GM19035 (cell line): ENCODE data around the gene MPRIP.

Source experiments
- ATAC-seq: cut with Tn5 transposase; IDR thresholded peaks from one replicate; pipeline ENCODE4 v1.9.1; 2021; ENCODE audit not compliant: unreplicated experiment

Gene MPRIP

GRCh38 chr17:17084941-17085340 lies 42.7 kb downstream of the MPRIP start:
- ATAC-seq, result no peak

GRCh38 chr17:17086585-17086984 lies 44.3 kb downstream of the MPRIP start:
- no peak for ATAC-seq

GRCh38 chr17:17087424-17088015 lies 45.3 kb downstream of the MPRIP start:
- no peak for ATAC-seq

DNA sequence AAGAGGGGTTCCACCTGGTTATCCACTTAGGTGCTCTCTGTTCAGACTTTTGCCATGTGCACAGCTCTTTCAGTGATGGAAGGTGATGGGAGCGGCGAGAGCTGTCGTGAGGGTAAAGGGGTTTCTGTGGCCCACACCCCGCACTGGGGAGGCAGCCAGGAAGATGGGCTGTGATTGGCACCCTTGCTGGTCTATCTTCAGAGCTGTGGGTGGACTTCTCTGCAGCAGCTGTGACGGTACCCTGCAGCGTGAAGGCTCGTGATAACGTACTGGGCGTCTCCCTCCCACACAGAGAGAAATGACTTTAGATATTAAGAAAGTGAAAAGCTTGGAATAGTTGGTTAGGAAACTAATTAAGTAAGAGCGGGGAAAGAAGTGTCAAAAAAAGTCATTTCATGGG lies 45.8 kb downstream of the MPRIP start:
- no peak for ATAC-seq

DNA sequence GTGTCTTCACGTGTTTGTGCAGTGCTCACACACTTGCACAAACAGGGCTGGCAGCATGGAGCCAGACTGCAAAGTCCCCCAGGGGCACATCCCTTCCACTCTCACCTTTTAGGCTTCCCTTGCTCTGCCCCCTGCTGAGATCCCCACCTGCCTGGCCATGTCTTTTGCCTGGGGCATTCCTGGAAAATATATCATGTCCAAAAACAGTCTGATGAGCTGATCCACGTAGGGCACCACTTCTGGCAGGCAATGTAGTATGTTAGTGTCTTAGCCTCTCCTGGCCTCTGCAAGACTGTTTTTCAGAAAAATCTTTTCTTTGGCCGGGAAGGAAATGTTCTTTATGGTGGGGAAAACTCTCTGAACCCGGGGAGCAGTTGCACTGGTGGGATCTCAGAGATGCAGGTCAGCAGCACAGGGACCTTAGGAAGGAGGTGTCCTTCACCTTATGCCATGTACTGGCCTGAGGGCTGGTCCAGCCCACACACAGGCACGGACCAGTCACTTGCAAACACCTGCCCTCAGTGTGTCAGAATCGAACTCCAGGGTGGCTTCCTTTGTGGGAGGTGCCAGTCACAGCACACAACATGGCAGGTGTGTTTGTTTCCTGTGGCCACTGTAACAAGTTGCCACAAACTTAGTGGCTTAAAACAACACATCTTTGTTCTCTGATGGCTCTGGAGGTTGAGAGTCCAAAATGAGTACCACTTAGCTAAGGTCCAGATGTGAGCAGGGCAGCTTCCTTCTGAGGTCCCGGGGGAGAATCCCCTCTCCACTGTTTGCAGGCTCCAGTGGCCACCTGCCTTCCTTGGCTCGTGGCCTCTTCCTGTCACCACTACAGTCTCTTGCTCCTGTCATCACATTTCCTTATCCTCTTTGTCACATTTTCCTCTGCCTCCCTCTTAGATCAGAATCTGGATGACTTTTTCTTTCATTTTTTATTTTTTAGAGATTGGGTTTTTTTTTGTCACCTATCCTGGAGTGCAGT lies 46.6 kb downstream of the MPRIP start:
- ATAC-seq, result no peak

GRCh38 chr17:17089796-17090641 lies 47.8 kb downstream of the MPRIP start:
- ATAC-seq, result no peak

DNA sequence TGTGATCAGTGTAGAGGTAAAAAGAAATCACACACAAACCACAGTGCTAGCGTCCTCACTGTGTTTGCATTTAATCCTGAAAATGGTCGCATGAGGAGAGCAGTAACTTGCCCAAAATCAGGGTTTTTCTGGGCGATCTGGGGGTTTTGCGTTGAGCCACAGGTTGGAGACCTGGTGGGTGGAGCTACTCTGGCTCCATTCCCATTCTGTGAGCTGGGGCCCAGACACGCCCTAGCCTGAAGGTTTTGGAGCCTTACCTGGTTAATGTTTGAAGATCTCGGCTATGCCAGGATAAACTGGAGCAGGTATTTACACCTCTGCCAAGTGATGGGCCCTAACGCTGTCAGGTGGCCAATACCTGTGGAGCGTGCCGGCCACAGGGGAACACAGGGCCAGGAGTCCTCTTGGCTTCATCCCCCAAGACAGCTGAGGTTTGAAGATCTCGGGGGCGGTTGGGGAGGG lies 48.4 kb downstream of the MPRIP start:
- no peak for ATAC-seq

DNA sequence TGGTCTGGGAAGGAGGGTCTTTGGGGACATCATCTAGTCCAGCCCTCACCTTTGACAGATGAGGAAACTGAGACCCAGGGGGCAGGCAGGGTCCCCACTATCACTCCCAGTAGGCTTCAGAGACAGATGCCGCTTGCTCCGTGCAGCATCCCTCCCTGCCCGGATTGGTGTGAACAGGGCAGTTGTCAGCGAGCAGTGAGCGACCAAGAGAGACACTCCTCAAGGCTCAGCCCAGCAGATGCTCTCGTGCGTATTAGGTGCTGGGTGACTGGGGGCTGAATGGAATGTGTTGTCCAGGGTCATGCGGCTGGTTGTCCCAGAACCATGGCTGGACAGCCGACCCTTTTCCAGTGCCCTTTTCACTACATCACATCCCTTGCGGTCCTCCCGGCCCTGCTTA lies 49.0 kb downstream of the MPRIP start:
- ATAC-seq, result no peak

GRCh38 chr17:17091856-17092756 lies 49.8 kb downstream of the MPRIP start:
- ATAC-seq, result no peak

DNA sequence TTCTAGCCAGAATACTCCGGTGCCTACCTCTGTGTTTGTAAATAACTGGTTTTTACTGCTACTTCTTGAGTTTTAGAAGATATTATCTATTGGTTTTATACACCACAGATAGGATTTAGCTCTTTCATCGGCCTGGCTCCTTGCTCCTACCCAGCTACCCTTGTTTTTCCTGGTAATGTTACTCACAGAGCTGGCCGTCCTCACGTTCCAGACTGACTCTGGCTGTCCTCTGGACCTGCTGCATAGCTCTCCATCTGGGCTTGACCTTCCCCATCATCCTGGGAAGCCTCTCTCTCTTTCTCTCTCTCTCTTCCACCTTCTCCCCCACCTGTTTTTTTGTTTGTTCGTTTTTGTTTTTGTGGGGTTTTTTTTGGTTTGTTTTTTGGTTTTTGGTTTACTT lies 51.5 kb downstream of the MPRIP start:
- no peak for ATAC-seq

DNA sequence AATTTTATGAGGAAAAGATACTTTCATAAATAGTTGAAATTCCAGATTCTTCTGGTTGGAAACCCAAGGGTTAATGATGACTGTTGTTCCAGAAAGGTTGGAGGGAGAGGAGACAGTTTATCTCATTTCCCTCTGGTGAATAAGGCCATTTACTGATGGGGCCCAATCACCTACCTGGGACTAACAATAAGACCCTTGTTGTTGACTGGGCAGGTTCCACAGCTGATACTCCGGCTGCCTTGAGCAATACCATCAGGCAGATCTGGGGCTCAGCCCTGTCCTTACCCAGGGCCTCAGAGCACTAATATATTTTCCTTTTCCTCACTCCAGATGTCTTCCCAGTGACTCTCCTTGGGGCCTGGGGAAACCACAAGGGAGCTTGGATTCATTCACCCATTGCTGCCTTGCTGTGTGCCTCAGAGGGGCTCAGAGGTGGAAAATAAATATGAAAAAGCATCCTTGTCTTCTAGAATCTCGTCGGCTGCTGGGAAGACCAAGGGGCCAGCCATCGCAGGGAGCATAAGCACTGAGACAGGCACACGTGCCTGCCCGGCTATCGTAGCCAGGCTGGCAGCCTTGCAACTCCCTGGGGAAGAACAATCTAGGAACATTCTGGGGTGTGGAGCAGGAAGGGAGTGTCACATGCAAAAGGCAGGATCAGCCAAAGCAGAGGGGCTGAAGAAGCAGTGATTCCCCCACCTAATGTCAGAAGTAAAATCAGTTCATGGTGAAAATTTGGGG lies 54.4 kb downstream of the MPRIP start:
- no peak for ATAC-seq

DNA sequence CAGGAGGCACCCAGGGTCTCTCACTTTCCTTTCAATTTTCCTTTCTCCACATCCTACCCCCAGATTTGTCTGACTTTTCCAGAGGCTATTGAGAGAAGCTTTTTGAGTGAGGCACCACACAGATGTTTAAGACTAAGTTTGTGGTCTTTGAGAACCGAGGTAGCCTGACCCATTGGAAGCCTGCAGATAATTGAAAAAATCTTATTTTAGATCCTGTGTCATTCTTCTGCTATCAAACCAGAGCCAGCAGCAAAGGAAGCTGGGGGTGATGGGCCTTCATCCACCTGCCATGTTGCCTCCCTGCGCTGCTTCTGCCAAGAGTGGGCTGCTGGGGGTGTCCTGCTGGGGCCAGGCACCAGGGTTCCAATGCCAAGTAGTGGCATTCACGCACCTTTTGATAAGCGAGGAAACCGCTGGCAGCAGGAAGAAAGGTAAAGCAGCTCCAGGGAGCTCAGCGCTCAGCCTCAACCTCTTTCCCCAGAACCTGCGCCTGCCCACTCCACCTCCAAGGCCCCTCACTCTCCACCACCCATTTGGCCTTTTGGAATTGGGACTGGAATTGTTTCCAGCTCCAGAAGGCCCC lies 55.6 kb downstream of the MPRIP start:
- ATAC-seq, result no peak

DNA sequence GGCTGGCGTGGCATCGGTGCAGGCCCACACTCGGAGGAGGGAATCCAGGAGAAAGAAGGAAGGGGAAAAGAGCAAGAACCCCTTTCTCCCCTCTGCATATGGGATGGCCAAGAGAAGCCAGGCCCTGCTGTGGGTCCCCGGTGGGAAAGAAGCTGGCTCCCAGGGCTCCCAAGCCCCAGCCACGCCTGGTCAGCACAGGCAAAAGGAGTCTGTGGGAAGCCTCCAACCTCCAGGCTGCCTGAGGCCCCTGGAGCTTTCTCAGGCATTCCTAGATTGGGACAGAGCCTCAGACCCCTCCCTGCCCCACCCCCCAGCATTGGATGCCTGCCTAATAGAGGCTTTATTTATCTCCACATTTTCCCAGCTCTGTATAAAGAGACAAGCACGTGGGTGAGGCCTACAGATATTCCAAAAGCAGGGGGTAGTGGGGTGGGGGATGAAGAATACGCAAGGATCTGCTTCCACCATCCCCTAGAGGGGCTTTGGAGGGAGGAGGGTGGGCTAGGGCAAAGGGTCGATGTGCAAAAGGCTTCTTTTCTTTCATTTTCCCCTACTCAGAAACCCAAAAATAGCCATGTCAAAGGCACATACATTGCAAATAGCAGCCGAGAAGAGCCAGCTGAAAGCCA lies 56.4 kb downstream of the MPRIP start:
- no peak for ATAC-seq

DNA sequence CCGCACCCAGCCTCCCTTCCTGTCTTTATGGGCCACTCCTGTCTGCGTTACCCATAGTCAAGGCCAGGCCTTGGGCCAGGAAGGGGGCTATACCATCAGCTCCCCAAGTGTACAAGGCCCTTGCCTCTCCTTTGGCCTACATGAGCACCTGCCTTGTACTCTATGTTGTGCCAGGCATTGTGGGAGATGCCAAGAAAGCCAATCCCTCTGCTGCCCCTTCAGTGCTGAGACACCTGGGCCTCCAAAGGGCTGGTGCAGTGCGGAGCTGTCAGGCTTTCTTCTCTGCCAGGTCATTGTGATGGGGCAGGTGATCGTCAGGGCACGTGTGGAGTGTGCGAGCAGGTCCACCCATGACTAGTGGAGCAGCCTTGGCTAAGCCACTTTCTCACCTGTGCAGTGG lies 59.9 kb downstream of the MPRIP start:
- ATAC-seq, result no peak

DNA sequence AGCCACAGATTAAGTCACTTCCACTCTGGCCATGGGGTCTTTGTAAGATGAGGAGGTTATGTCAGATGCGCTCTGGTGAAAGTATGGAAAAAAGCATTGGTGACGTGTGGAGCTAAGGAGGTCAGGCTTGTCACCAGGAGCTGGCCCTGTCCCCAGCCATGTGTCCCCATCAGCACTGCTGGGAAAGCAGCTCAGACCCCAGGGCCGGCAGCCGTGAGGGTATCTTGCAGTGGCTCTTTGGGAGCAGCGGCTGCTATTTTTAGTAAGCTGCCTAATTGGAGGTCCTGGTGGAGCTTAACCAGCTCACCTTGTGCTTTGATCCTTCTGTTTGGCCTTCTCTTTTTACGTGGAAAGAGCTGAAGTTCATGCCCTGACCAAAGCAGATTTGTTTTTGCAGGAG lies 60.9 kb downstream of the MPRIP start:
- ATAC-seq, result no peak

DNA sequence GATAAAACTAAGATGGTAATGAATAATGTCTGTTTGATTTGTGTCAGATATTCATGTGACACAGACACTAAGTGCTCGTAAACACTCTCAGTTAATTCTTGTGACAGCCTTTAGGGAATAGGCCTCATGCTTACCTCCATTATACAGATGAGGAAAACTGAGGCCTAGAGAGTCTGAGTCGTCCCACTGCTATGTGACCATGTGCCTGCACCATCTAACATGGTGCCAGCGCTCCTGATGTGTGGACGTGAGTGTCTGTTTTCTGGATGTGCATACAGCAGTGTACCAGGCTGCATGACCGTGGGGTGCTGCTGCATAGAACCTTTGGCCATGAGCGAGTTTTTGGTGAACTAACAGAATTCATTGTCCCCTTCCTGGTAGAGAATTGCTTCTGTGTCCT lies 61.8 kb downstream of the MPRIP start:
- ATAC-seq, result no peak

DNA sequence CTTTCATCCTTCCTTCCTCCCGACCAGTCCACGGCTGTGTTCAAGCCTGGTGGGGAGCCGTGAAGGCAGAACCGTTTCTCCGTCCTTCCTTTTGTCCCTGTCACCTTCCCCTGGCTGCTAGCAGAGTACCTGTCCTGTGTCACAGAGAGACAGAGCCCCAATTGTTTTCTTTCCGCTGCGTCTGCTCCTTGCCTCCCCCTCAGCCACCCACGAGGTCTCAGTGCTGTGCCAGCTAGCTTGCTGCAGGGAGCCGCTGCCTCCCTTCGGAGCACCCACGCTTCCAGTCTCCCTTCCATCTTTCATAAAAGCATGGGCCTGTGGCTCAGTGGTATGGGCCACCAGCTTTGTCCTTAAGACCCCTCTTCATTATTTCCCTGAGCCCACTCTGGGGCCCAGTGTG lies 62.2 kb downstream of the MPRIP start:
- no peak for ATAC-seq

- ATAC-seq, result no peak
Measured at GRCh38 chr17:17105976-17106375, 63.7 kb downstream of the MPRIP start.

- no peak for ATAC-seq
Measured at GRCh38 chr17:17106756-17107155, 64.5 kb downstream of the MPRIP start.
